SK-N-SH (cell line): ENCODE measurements around the gene STARD3NL. TPM values are rescaled to one million over a fixed set of nuclear protein-coding genes. Genes with fewer than 3 reads are reported as not detected.

ENCODE experiments used
- CTCF ChIA-PET: fragments of 300-600, 350-600 bp; formaldehyde crosslinking; extraction: SDS; loops from one replicate; lab custom pipeline; 2021; lab: Yijun Ruan, JAX
- POLR2A ChIA-PET: fragments of 350-600 bp; sonication (Branson Sonifier 250); formaldehyde crosslinking; extraction: SDS; loops from one replicate; lab custom pipeline; 2020; ENCODE audit warnings: antibody characterized with exemption, inconsistent platforms; lab: Yijun Ruan, JAX
- DNase-seq: peaks from one replicate; pipeline ENCODE4 v3.0.0; 2012
- H2AFZ ChIP-seq: fragments of 200-600 bp; sonication (generic); 2 replicates; pipeline ENCODE4 v1.8.1; 2016; ENCODE audit warnings: antibody characterized with exemption, mild to moderate bottlenecking, low read depth
- H3F3A ChIP-seq: fragments of 200-600 bp; sonication (generic); replicated peaks from 2 replicates; pipeline ENCODE3; 2016; ENCODE audit warnings: antibody characterized with exemption, mild to moderate bottlenecking; ENCODE audit not compliant: insufficient read depth
- H3K27ac ChIP-seq, 2 experiments: fragments of 200-500 bp in 1 of 2; fragments of 200-600 bp in 1 of 2; sonication (Bioruptor generic) in 1 of 2; sonication (generic), shearing (Covaris generic) in 1 of 2; 2 replicates each; pipeline versions ENCODE4 v1.5.1 to v1.6.1; 2014 to 2016; ENCODE audit warnings: low read depth in 2 of 2, inconsistent platforms in 1 of 2, low read length in 1 of 2, mild to moderate bottlenecking in 1 of 2, mixed read lengths in 1 of 2
- H3K27me3 ChIP-seq: fragments of 200-600 bp; sonication (generic), shearing (Covaris generic); 2 replicates; pipeline ENCODE4 v1.6.1; 2016; ENCODE audit warnings: mixed run types; ENCODE audit not compliant: insufficient read depth
- H3K36me3 ChIP-seq, 2 experiments: fragments of 200-500 bp in 1 of 2; fragments of 200-600 bp in 1 of 2; sonication (Bioruptor generic) in 1 of 2; sonication (generic) in 1 of 2; replicated peaks in 1 of 2; 2 replicates each; pipeline versions ENCODE3 to v1.5.1; 2014 to 2016; ENCODE audit warnings: low read length in 1 of 2, mild to moderate bottlenecking in 1 of 2; ENCODE audit not compliant: insufficient read depth in 2 of 2, control insufficient read depth in 1 of 2
- H3K4me1 ChIP-seq, 2 experiments: fragments of 200-500 bp in 1 of 2; fragments of 200-600 bp in 1 of 2; sonication (Bioruptor generic) in 1 of 2; sonication (generic), shearing (Covaris generic) in 1 of 2; 2 replicates each; pipeline versions ENCODE4 v1.5.1 to v1.6.1; 2014 to 2016; ENCODE audit warnings: low read depth in 1 of 2, low read length in 1 of 2, mixed run types in 1 of 2; ENCODE audit not compliant: insufficient read depth in 2 of 2, control insufficient read depth in 1 of 2
- H3K4me2 ChIP-seq: fragments of 200-600 bp; sonication (generic), shearing (Covaris generic); 2 replicates; pipeline ENCODE4 v1.6.1; 2017; ENCODE audit warnings: mixed run types
- H3K4me3 ChIP-seq, 2 experiments: fragments of 200-500 bp in 1 of 2; fragments of 200-600 bp in 1 of 2; sonication (Bioruptor generic) in 1 of 2; sonication (generic), shearing (Covaris generic) in 1 of 2; 2 replicates each; pipeline versions ENCODE4 v1.5.1 to v1.8.1; 2014 to 2016; ENCODE audit warnings: low read depth in 2 of 2, inconsistent platforms in 1 of 2, low read length in 1 of 2, mild to moderate bottlenecking in 1 of 2, mixed read lengths in 1 of 2, moderate library complexity in 1 of 2
- H3K79me2 ChIP-seq: fragments of 200-600 bp; sonication (generic); 2 replicates; pipeline ENCODE4 v1.8.1; 2017; ENCODE audit warnings: mild to moderate bottlenecking; ENCODE audit not compliant: insufficient read depth
- H3K9ac ChIP-seq: fragments of 200-600 bp; sonication (generic); 2 replicates; pipeline ENCODE4 v1.6.1; 2017; ENCODE audit warnings: mixed run types
- H3K9me2 ChIP-seq: fragments of 200-600 bp; sonication (generic); 2 replicates; pipeline ENCODE4 v1.6.1; 2017; ENCODE audit warnings: mixed run types
- H3K9me3 ChIP-seq: fragments of 200-600 bp; sonication (generic); 2 replicates; pipeline ENCODE4 v1.6.1; 2017; ENCODE audit warnings: mixed run types, mild to moderate bottlenecking, moderate library complexity
- H4K20me1 ChIP-seq: fragments of 200-600 bp; sonication (generic); 2 replicates; pipeline ENCODE4 v1.6.1; 2017; ENCODE audit warnings: mild to moderate bottlenecking, mixed run types; ENCODE audit not compliant: insufficient read depth
- CHD2 ChIP-seq: fragments of 150-350 bp; IDR thresholded peaks from 2 replicates; pipeline ENCODE4 v1.6.1; 2018; ENCODE audit warnings: low read length; ENCODE audit not compliant: partially characterized antibody
- CTCF ChIP-seq: fragments of 200-600 bp; sonication (generic); IDR thresholded peaks from 2 replicates; pipeline ENCODE4 v1.6.1; 2017; ENCODE audit warnings: antibody characterized with exemption, mild to moderate bottlenecking, moderate library complexity
- ELF1 ChIP-seq: IDR thresholded peaks from 2 replicates; pipeline ENCODE4 v1.4.0; 2012
- GABPA ChIP-seq: IDR thresholded peaks from 2 replicates; pipeline ENCODE4 v1.4.0; 2012; ENCODE audit warnings: low read depth, mild to moderate bottlenecking
- RCOR1 ChIP-seq: fragments of 150-350 bp; IDR thresholded peaks from 2 replicates; pipeline ENCODE4 v1.6.1; 2017; ENCODE audit warnings: antibody characterized with exemption, low read length
- REST ChIP-seq: IDR thresholded peaks from 2 replicates; pipeline ENCODE4 v1.6.1; 2012; ENCODE audit warnings: mild to moderate bottlenecking, low read depth, low read length, moderate library complexity
- SIN3A ChIP-seq: IDR thresholded peaks from 2 replicates; pipeline ENCODE4 v1.6.1; 2012; ENCODE audit warnings: low read depth, mild to moderate bottlenecking, low read length, moderate library complexity, borderline replicate concordance
- whole genome bisulfite sequencing: methylation state at CpG from one replicate; pipeline ENCODE4 v1.1.6; 2017; ENCODE audit warnings: low lambda C conversion rate; 5-methylcytosine and 5-hydroxymethylcytosine counted together
- polyA plus RNA-seq, 3 experiments: library from polyadenylated mRNA; depleted of rRNA; stranded (reverse); fragments of >200 nt; gene quantifications; 2 replicates each; pipeline ENCODE4 v1.2.3, GENCODE V29; 2012

Gene STARD3NL
- polyA plus RNA-seq, 1 of the 3 experiments (the other 2 are of a cell fraction) = 46.3 TPM

- H3K9me2 ChIP-seq = no peaks in the 10 kb centered on the region
- peaks cover 9% of the 10 kb centered on the region; the same call in 1 of the 2 replicates for H4K20me1 ChIP-seq
- H3K4me3 ChIP-seq = peak overlapping the region; percentile 91 to 93
- H3K27me3 ChIP-seq = no peaks in the 10 kb centered on the region
- whole genome bisulfite sequencing = 8% methylated on average over 15 of the region's 15 CpGs
- peak overlapping the region; percentile 55; the same call in 1 of the 2 replicates for H3K9ac ChIP-seq
- H3K36me3 ChIP-seq = peaks cover 6 to 12% of the 10 kb centered on the region in 2 experiments
- H3K4me1 ChIP-seq = peaks cover 8 to 21% of the 10 kb centered on the region in 2 experiments; a peak in 2 of 4 replicates
- H3K9me3 ChIP-seq = no peaks in the 10 kb centered on the region
- peak overlapping the region; percentile 80 for H3K4me2 ChIP-seq
- CTCF ChIA-PET = interaction anchor here (0.7 to 2.0 kb wide), 9 partner anchors 9 to 276 kb away, joined by 3 to 15 read pairs (median 4); partner anchors contain the start of gene SFRP4
- peak overlapping the region; percentile 98 for H2AFZ ChIP-seq
- peak; percentile 58 for TF ChIP-seq GABPA
- TF ChIP-seq CTCF = no peak
- 0 out of 2 replicates have a peak, but pooled peaks have one; percentile 35 for TF ChIP-seq REST
- peak; percentile 60; the same call in 1 of the 2 replicates for TF ChIP-seq ELF1
- peak; percentile 58 for TF ChIP-seq RCOR1
- peak overlapping the region; percentile 76 to 98 for H3K27ac ChIP-seq
- DNase-seq = no peak
- H3K79me2 ChIP-seq = peaks cover 44% of the 10 kb centered on the region
- POLR2A ChIA-PET = interaction anchor here (0.6 to 1.4 kb wide), 5 partner anchors 10 to 260 kb away, joined by 3 to 6 read pairs (median 4); no protein-coding TSS in a partner anchor
- H3F3A ChIP-seq = peaks cover 5% of the 10 kb centered on the region
Observed at GRCh38 chr7:38177621-38178003, 433 bp upstream of the STARD3NL start.

GRCh38 chr7:38178695-38179344 lies 775 bp downstream of the STARD3NL start:
- Histone ChIP-seq H3K36me3 (peaks cover 11 to 17% of the 10 kb centered on the region in 2 experiments), H3F3A (peaks cover 5% of the 10 kb centered on the region), H3K27ac (peak overlapping the region; percentile 78 to 95), H3K4me3 (peak overlapping the region; percentile 91 to 93), H3K9ac (peak overlapping the region; percentile 81), H3K4me1 (peaks cover 8 to 21% of the 10 kb centered on the region in 2 experiments; a peak in 2 of 4 replicates), H4K20me1 (peaks cover 10% of the 10 kb centered on the region; the same call in 1 of the 2 replicates), H3K9me2 (no peaks in the 10 kb centered on the region), H3K4me2 (peak overlapping the region; percentile 80), H2AFZ (peak overlapping the region; percentile 86), H3K79me2 (peaks cover 56% of the 10 kb centered on the region), H3K27me3 (no peaks in the 10 kb centered on the region), H3K9me3 (no peaks in the 10 kb centered on the region)
- POLR2A ChIA-PET = interaction anchor here (1.2 to 1.4 kb wide), 2 partner anchors 12 to 37 kb away, joined by 4 to 6 read pairs; no protein-coding TSS in a partner anchor
- DNase-seq = no peak
- CTCF ChIA-PET = interaction anchor here (1.4 to 3.9 kb wide), 4 partner anchors 20 to 41 kb away, joined by 3 to 31 read pairs (median 10); no protein-coding TSS in a partner anchor
- WGBS = 9% methylated on average over 15 of the region's 15 CpGs
- TF ChIP-seq SIN3A (0 out of 2 replicates have a peak, but pooled peaks have one; percentile 13), CHD2 (no peak)
